Measurements from ENCODE around the gene NSD2.

- TF ChIP-seq CTCF (IDR thresholded peaks at IDR 0.05) (no peak), EZH2phosphoT487 (IDR thresholded peaks at IDR 0.05) (no peak), EZH2 (IDR thresholded peaks at IDR 0.05) (no peak)
Measured at GRCh38 chr4:1978226-1978625, 107.0 kb downstream of the NSD2 start.
